ENCODE data around the gene BBX. TPM values are rescaled to one million over a fixed set of nuclear protein-coding genes. Genes with fewer than 3 reads are reported as not detected.

The BBX gene
- total and polyA plus RNA-seq, 4 donors = 10.0 to 77.8 (median 45.0) TPM

GRCh38 chr3:107680698-107681097 lies 157.9 kb downstream of the BBX start:
- peak overlapping the region; percentile 68 to 87 for H3K27ac ChIP-seq (ENCODE audit: low read depth in 1 of 2, low read length in 2 of 2)
- 54% methylated on average over 2 of the region's 2 CpGs for WGBS, 2 donors
- H3K27me3 ChIP-seq (ENCODE audit: control insufficient read depth in 1 of 2, insufficient read depth in 2 of 2, low read length in 1 of 2) = no peaks in the 10 kb centered on the region
- no peaks in the 10 kb centered on the region for H3K9me3 ChIP-seq (ENCODE audit: control insufficient read depth, low read length)
- intact Hi-C loops (cut with DNase I) = loop anchor here in 1 of 2 donors (5.0 kb wide), 1 partner anchor 117 kb away; no protein-coding TSS in a partner anchor
- peaks cover 8 to 11% of the 10 kb centered on the region in 2 donors for H3K4me1 ChIP-seq (ENCODE audit: control insufficient read depth in 1 of 2, insufficient read depth in 2 of 2, low read length in 2 of 2)
- H3K4me3 ChIP-seq (ENCODE audit: low read length in 2 of 2) = no peak overlapping the region
- ATAC-seq (ENCODE audit: low FRiP score) (no peak), DNase-seq (no peak)
- H3K36me3 ChIP-seq (ENCODE audit: control insufficient read depth in 1 of 2, insufficient read depth in 2 of 2, low read length in 1 of 2) = no peaks in the 10 kb centered on the region

GRCh38 chr3:107681396-107681795 lies 158.6 kb downstream of the BBX start:
- no peak for DNase-seq
- no peak overlapping the region for H3K4me3 ChIP-seq (ENCODE audit: low read length in 2 of 2)
- peaks cover 8 to 11% of the 10 kb centered on the region in 2 donors for H3K4me1 ChIP-seq (ENCODE audit: control insufficient read depth in 1 of 2, insufficient read depth in 2 of 2, low read length in 2 of 2)
- H3K27me3 ChIP-seq (ENCODE audit: control insufficient read depth in 1 of 2, insufficient read depth in 2 of 2, low read length in 1 of 2) = no peaks in the 10 kb centered on the region
- 90 to 91% methylated on average over 3 of the region's 3 CpGs for WGBS, 2 donors
- no peaks in the 10 kb centered on the region for H3K36me3 ChIP-seq (ENCODE audit: control insufficient read depth in 1 of 2, insufficient read depth in 2 of 2, low read length in 1 of 2)
- intact Hi-C loops (cut with DNase I) = loop anchor here in 1 of 2 donors (5.0 kb wide), 1 partner anchor 116 kb away; no protein-coding TSS in a partner anchor
- no peak for ATAC-seq (ENCODE audit: low FRiP score)
- peak overlapping the region in 1 of 2 donors; percentile 57 for H3K27ac ChIP-seq (ENCODE audit: low read depth in 1 of 2, low read length in 2 of 2)
- no peaks in the 10 kb centered on the region for H3K9me3 ChIP-seq (ENCODE audit: control insufficient read depth, low read length)

- H3K27ac ChIP-seq (ENCODE audit: low read depth in 1 of 2, low read length in 2 of 2) = no peak overlapping the region
- ATAC-seq (ENCODE audit: low FRiP score) (no peak), DNase-seq (no peak)
- H3K4me3 ChIP-seq (ENCODE audit: low read length in 2 of 2) = no peak overlapping the region
- H3K36me3 ChIP-seq (ENCODE audit: control insufficient read depth in 1 of 2, insufficient read depth in 2 of 2, low read length in 1 of 2) = no peaks in the 10 kb centered on the region
- intact Hi-C loops (cut with DNase I) = loop anchor here in 1 of 2 donors (5.0 kb wide), 1 partner anchor 115 kb away; no protein-coding TSS in a partner anchor
- no peaks in the 10 kb centered on the region for H3K9me3 ChIP-seq (ENCODE audit: control insufficient read depth, low read length)
- WGBS, 2 donors = 74 to 77% methylated on average over 1 of the region's 1 CpG
- H3K27me3 ChIP-seq (ENCODE audit: control insufficient read depth in 1 of 2, insufficient read depth in 2 of 2, low read length in 1 of 2) = no peaks in the 10 kb centered on the region
- peaks cover 8 to 11% of the 10 kb centered on the region in 2 donors for H3K4me1 ChIP-seq (ENCODE audit: control insufficient read depth in 1 of 2, insufficient read depth in 2 of 2, low read length in 2 of 2)
These were observed 159.8 kb downstream of the BBX start for GRCh38 chr3:107682580-107682979.

- no peaks in the 10 kb centered on the region for H3K36me3 ChIP-seq (ENCODE audit: control insufficient read depth in 1 of 2, insufficient read depth in 2 of 2, low read length in 1 of 2)
- H3K4me1 ChIP-seq (ENCODE audit: control insufficient read depth in 1 of 2, insufficient read depth in 2 of 2, low read length in 2 of 2) = peaks cover 8 to 11% of the 10 kb centered on the region in 2 donors
- no peak overlapping the region for H3K27ac ChIP-seq (ENCODE audit: low read depth in 1 of 2, low read length in 2 of 2)
- intact Hi-C loops (cut with DNase I) = loop anchor here in 1 of 2 donors (5.0 kb wide), 1 partner anchor 114 kb away; no protein-coding TSS in a partner anchor
- 3 to 5% methylated on average over 4 of the region's 4 CpGs for WGBS, 2 donors
- ATAC-seq (ENCODE audit: low FRiP score) = no peak
- no peaks in the 10 kb centered on the region for H3K9me3 ChIP-seq (ENCODE audit: control insufficient read depth, low read length)
- no peak overlapping the region for H3K4me3 ChIP-seq (ENCODE audit: low read length in 2 of 2)
- DNase-seq = no peak
- H3K27me3 ChIP-seq (ENCODE audit: control insufficient read depth in 1 of 2, insufficient read depth in 2 of 2, low read length in 1 of 2) = no peaks in the 10 kb centered on the region
These were observed 160.7 kb downstream of the BBX start for GRCh38 chr3:107683447-107683846.

- H3K27me3 ChIP-seq (ENCODE audit: control insufficient read depth in 1 of 2, insufficient read depth in 2 of 2, low read length in 1 of 2) = no peaks in the 10 kb centered on the region
- H3K27ac ChIP-seq (ENCODE audit: low read depth in 1 of 2, low read length in 2 of 2) = peak overlapping the region in 1 of 2 donors; percentile 51
- ATAC-seq (ENCODE audit: low FRiP score) (no peak), DNase-seq (no peak)
- whole genome bisulfite sequencing, 2 donors = 53 to 63% methylated on average over 5 of the region's 5 CpGs
- peaks cover 8% of the 10 kb centered on the region in 2 donors for H3K4me1 ChIP-seq (ENCODE audit: control insufficient read depth in 1 of 2, insufficient read depth in 2 of 2, low read length in 2 of 2)
- no peaks in the 10 kb centered on the region for H3K9me3 ChIP-seq (ENCODE audit: control insufficient read depth, low read length)
- no peaks in the 10 kb centered on the region for H3K36me3 ChIP-seq (ENCODE audit: control insufficient read depth in 1 of 2, insufficient read depth in 2 of 2, low read length in 1 of 2)
- intact Hi-C loops (cut with DNase I) = loop anchor here in 1 of 2 donors (5.0 kb wide), 1 partner anchor 113 kb away; no protein-coding TSS in a partner anchor
- no peak overlapping the region for H3K4me3 ChIP-seq (ENCODE audit: low read length in 2 of 2)
These were observed 161.7 kb downstream of the BBX start for GRCh38 chr3:107684431-107684925.

GRCh38 chr3:107685383-107685782 lies 162.6 kb downstream of the BBX start:
- ATAC-seq (ENCODE audit: low FRiP score) (no peak), DNase-seq (no peak)
- 98 to 99% methylated on average over 2 of the region's 2 CpGs for WGBS, 2 donors
- Histone ChIP-seq H3K4me1 (ENCODE audit: control insufficient read depth in 1 of 2, insufficient read depth in 2 of 2, low read length in 2 of 2) (peaks cover 4% of the 10 kb centered on the region in 2 donors), H3K9me3 (ENCODE audit: control insufficient read depth, low read length) (no peaks in the 10 kb centered on the region), H3K36me3 (ENCODE audit: control insufficient read depth in 1 of 2, insufficient read depth in 2 of 2, low read length in 1 of 2) (no peaks in the 10 kb centered on the region), H3K4me3 (ENCODE audit: low read length in 2 of 2) (no peak overlapping the region), H3K27me3 (ENCODE audit: control insufficient read depth in 1 of 2, insufficient read depth in 2 of 2, low read length in 1 of 2) (no peaks in the 10 kb centered on the region), H3K27ac (ENCODE audit: low read depth in 1 of 2, low read length in 2 of 2) (no peak overlapping the region)
- intact Hi-C loops (cut with DNase I) = no loop called here

- DNase-seq = no peak
- intact Hi-C loops (cut with DNase I) = no loop called here
- H3K27ac ChIP-seq (ENCODE audit: low read depth in 1 of 2, low read length in 2 of 2) = no peak overlapping the region
These were observed 164.4 kb downstream of the BBX start for GRCh38 chr3:107687056-107687581.

GRCh38 chr3:107689355-107689754 lies 166.6 kb downstream of the BBX start:
- intact Hi-C loops (cut with DNase I) = no loop called here
- H3K27me3 ChIP-seq (ENCODE audit: control insufficient read depth in 1 of 2, insufficient read depth in 2 of 2, low read length in 1 of 2) = no peaks in the 10 kb centered on the region
- no peaks in the 10 kb centered on the region for H3K36me3 ChIP-seq (ENCODE audit: control insufficient read depth in 1 of 2, insufficient read depth in 2 of 2, low read length in 1 of 2)
- no peak overlapping the region for H3K27ac ChIP-seq (ENCODE audit: low read depth in 1 of 2, low read length in 2 of 2)
- DNase-seq (no peak), ATAC-seq (ENCODE audit: low FRiP score) (no peak)
- no peak overlapping the region for H3K4me3 ChIP-seq (ENCODE audit: low read length in 2 of 2)
- WGBS, 2 donors = 89 to 91% methylated on average over 6 of the region's 6 CpGs
- H3K9me3 ChIP-seq (ENCODE audit: control insufficient read depth, low read length) = no peaks in the 10 kb centered on the region
- H3K4me1 ChIP-seq (ENCODE audit: control insufficient read depth in 1 of 2, insufficient read depth in 2 of 2, low read length in 2 of 2) = peaks cover under 1 to 2% of the 10 kb centered on the region in 2 donors

More at GRCh38 chr3:107687056-107687581, 164.4 kb downstream of the BBX start:
- WGBS, 2 donors = 91 to 96% methylated on average over 5 of the region's 5 CpGs
- no peak for ATAC-seq (ENCODE audit: low FRiP score)
- Histone ChIP-seq H3K4me1 (ENCODE audit: control insufficient read depth in 1 of 2, insufficient read depth in 2 of 2, low read length in 2 of 2) (peaks cover 2 to 3% of the 10 kb centered on the region in 2 donors), H3K36me3 (ENCODE audit: control insufficient read depth in 1 of 2, insufficient read depth in 2 of 2, low read length in 1 of 2) (no peaks in the 10 kb centered on the region), H3K27me3 (ENCODE audit: control insufficient read depth in 1 of 2, insufficient read depth in 2 of 2, low read length in 1 of 2) (no peaks in the 10 kb centered on the region), H3K9me3 (ENCODE audit: control insufficient read depth, low read length) (no peaks in the 10 kb centered on the region), H3K4me3 (ENCODE audit: low read length in 2 of 2) (no peak overlapping the region)

Measured in aorta (tissue), 5 donors.